Measurements from ENCODE around the gene CEP85L. TPM values are rescaled to one million over a fixed set of nuclear protein-coding genes. Genes with fewer than 3 reads are reported as not detected.

Gene CEP85L
- total and polyA plus RNA-seq, 2 experiments from 2014 or later = 9.1 to 10.1 TPM

DNA sequence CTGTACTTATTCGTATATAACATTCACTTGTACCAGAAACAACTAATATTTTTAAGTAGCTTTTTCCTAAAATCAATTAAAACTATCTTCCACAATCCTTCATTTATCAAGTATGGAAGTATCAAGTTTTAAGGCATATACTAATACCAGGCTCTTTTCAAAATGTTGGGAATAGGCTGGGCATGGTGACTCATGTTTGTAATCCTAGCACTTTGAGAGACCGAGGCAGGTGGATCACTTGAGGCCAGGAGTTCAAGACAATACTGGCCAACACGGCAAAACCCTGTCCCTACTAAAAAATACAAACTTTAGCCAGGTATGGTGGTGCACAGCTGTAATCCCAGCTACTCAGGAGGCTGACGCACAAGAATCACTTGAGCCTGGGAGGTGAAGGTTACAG lies 129.0 kb downstream of the CEP85L start:
- H4K20me1 ChIP-seq (replicated peaks; ENCODE audit: insufficient read depth) = no peaks in the 10 kb centered on the region
- H3K4me3 ChIP-seq = no peak overlapping the region
- Mint-ChIP-seq H3K36me3 (ENCODE audit: low read depth) (no peaks in the 10 kb centered on the region), H3K4me1 (peaks cover 10% of the 10 kb centered on the region), H3K9me3 (no peaks in the 10 kb centered on the region), H3K4me3 (no peak overlapping the region), H3K27me3 (ENCODE audit: insufficient read depth, low read depth, poor library complexity) (peaks cover 4% of the 10 kb centered on the region), H3K27ac (no peak overlapping the region)
- no peak for ATAC-seq
- H3K27ac ChIP-seq (ENCODE audit: low read depth) = no peak overlapping the region
- H2AFZ ChIP-seq = no peak overlapping the region
- no peaks in the 10 kb centered on the region for H3K36me3 ChIP-seq (ENCODE audit: insufficient read depth)
- no peaks in the 10 kb centered on the region for H3K27me3 ChIP-seq (ENCODE audit: insufficient read depth)
- H3K9me2 ChIP-seq (ENCODE audit: insufficient read depth) = 0 out of 2 replicates have a peak, but pooled peaks cover 4% of the 10 kb centered on the region
- H3K79me2 ChIP-seq (replicated peaks; ENCODE audit: insufficient read depth) = no peaks in the 10 kb centered on the region
- DNase-seq (ENCODE audit: low spot score) = no peak
- no peaks in the 10 kb centered on the region for H3F3A ChIP-seq (replicated peaks; ENCODE audit: low read depth)
- H3K4me1 ChIP-seq (ENCODE audit: insufficient read depth) = no peaks in the 10 kb centered on the region
- H3K4me2 ChIP-seq = no peak overlapping the region
- TF ChIP-seq POLR2AphosphoS5 (IDR thresholded peaks at IDR 0.05; ENCODE audit: low read depth) (no peak), JUNB (IDR thresholded peaks at IDR 0.05; ENCODE audit: unreplicated experiment) (no peak)

- Mint-ChIP-seq H3K36me3 (ENCODE audit: low read depth) (no peaks in the 10 kb centered on the region), H3K27me3 (ENCODE audit: insufficient read depth, low read depth, poor library complexity) (no peaks in the 10 kb centered on the region), H3K27ac (no peak overlapping the region), H3K9me3 (no peaks in the 10 kb centered on the region), H3K4me1 (no peaks in the 10 kb centered on the region), H3K4me3 (no peak overlapping the region)
- no peaks in the 10 kb centered on the region for H3K27me3 ChIP-seq (ENCODE audit: insufficient read depth)
- ATAC-seq (no peak), DNase-seq (ENCODE audit: low spot score) (no peak)
- H3K9me2 ChIP-seq (ENCODE audit: insufficient read depth) = 0 out of 2 replicates have a peak, but pooled peaks cover 3% of the 10 kb centered on the region
- H3K4me1 ChIP-seq (ENCODE audit: insufficient read depth) = no peaks in the 10 kb centered on the region
- H3K4me2 ChIP-seq = no peak overlapping the region
- TF ChIP-seq STAT1 (IDR thresholded peaks at IDR 0.05; ENCODE audit: unreplicated experiment) (no peak), ZNF114 (CRISPR knock-in tag; IDR thresholded peaks at IDR 0.05) (no peak), POLR2AphosphoS5 (IDR thresholded peaks at IDR 0.05; ENCODE audit: low read depth) (no peak)
- H3F3A ChIP-seq (replicated peaks; ENCODE audit: low read depth) = no peaks in the 10 kb centered on the region
- no peak overlapping the region for H3K4me3 ChIP-seq
- no peaks in the 10 kb centered on the region for H4K20me1 ChIP-seq (replicated peaks; ENCODE audit: insufficient read depth)
- H2AFZ ChIP-seq = no peak overlapping the region
- H3K36me3 ChIP-seq (ENCODE audit: insufficient read depth) = no peaks in the 10 kb centered on the region
- H3K27ac ChIP-seq (ENCODE audit: low read depth) = no peak overlapping the region
- no peaks in the 10 kb centered on the region for H3K79me2 ChIP-seq (replicated peaks; ENCODE audit: insufficient read depth)
These were observed 136.7 kb downstream of the CEP85L start for GRCh38 chr6:118514689-118515088.

DNA sequence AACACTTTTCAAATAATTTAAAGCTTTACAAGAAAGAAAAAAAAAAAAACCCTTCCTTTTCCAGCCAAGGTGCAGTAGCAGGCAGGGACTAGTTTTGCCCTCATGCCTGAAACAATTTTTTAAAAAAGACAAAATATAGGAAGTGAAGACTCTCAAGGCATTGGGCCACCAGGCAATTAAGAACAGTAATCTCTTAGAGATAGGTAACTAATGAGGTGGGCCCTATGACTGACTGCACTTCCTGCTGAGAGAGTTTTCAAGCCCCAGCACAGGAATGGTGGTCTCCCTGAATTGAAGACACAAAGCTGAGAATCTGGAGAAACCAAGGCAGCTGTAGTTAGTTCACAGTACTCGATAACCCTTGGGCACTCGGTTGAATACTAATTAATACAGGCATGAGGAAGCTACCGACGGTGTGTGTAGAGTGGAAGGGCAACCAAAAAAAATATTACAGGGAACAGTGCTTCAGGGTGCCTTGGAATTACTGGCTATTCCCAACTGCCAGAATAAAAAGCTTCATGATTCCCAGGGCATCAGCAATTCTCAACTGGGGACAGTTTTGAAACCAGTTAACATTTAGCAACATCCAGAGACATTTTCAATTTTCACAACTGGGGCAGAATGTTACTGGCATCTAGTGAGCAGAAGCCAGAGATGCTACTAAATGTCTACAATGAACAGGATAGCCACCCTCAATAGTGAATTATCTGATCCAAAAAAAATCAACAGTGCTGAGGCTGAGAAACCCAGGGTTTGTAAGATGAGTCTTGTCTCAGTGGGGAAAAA lies 139.3 kb downstream of the CEP85L start:
- Histone ChIP-seq H3K4me2 (no peak overlapping the region), H3K9me2 (ENCODE audit: insufficient read depth) (0 out of 2 replicates have a peak, but pooled peaks cover 3% of the 10 kb centered on the region), H4K20me1 (replicated peaks; ENCODE audit: insufficient read depth) (no peaks in the 10 kb centered on the region), H3K4me3 (no peak overlapping the region), H3K4me1 (ENCODE audit: insufficient read depth) (no peaks in the 10 kb centered on the region), H3K27ac (ENCODE audit: low read depth) (no peak overlapping the region), H3K27me3 (ENCODE audit: insufficient read depth) (no peaks in the 10 kb centered on the region), H2AFZ (no peak overlapping the region), H3K79me2 (replicated peaks; ENCODE audit: insufficient read depth) (no peaks in the 10 kb centered on the region), H3K36me3 (ENCODE audit: insufficient read depth) (no peaks in the 10 kb centered on the region), H3F3A (replicated peaks; ENCODE audit: low read depth) (no peaks in the 10 kb centered on the region)
- Mint-ChIP-seq H3K27ac (no peak overlapping the region), H3K36me3 (ENCODE audit: low read depth) (no peaks in the 10 kb centered on the region), H3K4me1 (no peaks in the 10 kb centered on the region), H3K9me3 (no peaks in the 10 kb centered on the region), H3K27me3 (ENCODE audit: insufficient read depth, low read depth, poor library complexity) (no peaks in the 10 kb centered on the region), H3K4me3 (no peak overlapping the region)
- ATAC-seq = no peak
- no peak for DNase-seq (ENCODE audit: low spot score)
- TF ChIP-seq ETS1 (IDR thresholded peaks at IDR 0.05) (no peak), EZH2phosphoT487 (IDR thresholded peaks at IDR 0.05; ENCODE audit: unreplicated experiment) (no peak)
- TF ChIP-seq, protein P1, sequence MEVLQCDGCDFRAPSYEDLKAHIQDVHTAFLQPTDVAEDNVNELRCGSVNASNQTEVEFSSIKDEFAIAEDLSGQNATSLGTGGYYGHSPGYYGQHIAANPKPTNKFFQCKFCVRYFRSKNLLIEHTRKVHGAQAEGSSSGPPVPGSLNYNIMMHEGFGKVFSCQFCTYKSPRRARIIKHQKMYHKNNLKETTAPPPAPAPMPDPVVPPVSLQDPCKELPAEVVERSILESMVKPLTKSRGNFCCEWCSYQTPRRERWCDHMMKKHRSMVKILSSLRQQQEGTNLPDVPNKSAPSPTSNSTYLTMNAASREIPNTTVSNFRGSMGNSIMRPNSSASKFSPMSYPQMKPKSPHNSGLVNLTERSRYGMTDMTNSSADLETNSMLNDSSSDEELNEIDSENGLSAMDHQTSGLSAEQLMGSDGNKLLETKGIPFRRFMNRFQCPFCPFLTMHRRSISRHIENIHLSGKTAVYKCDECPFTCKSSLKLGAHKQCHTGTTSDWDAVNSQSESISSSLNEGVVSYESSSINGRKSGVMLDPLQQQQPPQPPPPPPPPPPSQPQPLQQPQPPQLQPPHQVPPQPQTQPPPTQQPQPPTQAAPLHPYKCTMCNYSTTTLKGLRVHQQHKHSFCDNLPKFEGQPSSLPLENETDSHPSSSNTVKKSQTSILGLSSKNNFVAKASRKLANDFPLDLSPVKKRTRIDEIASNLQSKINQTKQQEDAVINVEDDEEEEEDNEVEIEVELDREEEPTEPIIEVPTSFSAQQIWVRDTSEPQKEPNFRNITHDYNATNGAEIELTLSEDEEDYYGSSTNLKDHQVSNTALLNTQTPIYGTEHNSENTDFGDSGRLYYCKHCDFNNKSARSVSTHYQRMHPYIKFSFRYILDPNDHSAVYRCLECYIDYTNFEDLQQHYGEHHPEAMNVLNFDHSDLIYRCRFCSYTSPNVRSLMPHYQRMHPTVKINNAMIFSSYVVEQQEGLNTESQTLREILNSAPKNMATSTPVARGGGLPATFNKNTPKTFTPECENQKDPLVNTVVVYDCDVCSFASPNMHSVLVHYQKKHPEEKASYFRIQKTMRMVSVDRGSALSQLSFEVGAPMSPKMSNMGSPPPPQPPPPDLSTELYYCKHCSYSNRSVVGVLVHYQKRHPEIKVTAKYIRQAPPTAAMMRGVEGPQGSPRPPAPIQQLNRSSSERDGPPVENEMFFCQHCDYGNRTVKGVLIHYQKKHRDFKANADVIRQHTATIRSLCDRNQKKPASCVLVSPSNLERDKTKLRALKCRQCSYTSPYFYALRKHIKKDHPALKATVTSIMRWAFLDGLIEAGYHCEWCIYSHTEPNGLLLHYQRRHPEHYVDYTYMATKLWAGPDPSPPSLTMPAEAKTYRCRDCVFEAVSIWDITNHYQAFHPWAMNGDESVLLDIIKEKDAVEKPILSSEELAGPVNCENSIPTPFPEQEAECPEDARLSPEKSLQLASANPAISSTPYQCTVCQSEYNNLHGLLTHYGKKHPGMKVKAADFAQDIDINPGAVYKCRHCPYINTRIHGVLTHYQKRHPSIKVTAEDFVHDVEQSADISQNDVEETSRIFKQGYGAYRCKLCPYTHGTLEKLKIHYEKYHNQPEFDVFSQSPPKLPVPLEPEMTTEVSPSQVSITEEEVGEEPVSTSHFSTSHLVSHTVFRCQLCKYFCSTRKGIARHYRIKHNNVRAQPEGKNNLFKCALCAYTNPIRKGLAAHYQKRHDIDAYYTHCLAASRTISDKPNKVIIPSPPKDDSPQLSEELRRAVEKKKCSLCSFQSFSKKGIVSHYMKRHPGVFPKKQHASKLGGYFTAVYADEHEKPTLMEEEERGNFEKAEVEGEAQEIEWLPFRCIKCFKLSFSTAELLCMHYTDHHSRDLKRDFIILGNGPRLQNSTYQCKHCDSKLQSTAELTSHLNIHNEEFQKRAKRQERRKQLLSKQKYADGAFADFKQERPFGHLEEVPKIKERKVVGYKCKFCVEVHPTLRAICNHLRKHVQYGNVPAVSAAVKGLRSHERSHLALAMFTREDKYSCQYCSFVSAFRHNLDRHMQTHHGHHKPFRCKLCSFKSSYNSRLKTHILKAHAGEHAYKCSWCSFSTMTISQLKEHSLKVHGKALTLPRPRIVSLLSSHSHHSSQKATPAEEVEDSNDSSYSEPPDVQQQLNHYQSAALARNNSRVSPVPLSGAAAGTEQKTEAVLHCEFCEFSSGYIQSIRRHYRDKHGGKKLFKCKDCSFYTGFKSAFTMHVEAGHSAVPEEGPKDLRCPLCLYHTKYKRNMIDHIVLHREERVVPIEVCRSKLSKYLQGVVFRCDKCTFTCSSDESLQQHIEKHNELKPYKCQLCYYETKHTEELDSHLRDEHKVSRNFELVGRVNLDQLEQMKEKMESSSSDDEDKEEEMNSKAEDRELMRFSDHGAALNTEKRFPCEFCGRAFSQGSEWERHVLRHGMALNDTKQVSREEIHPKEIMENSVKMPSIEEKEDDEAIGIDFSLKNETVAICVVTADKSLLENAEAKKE (CRISPR knock-in tag; IDR thresholded peaks at IDR 0.05) = no peak
